Spleen (tissue), 11 donors: Measurements from ENCODE around the gene GUK1. TPM values are rescaled to one million over a fixed set of nuclear protein-coding genes. Genes with fewer than 3 reads are reported as not detected.

Experiments
- DNase-seq: peaks from one replicate; pipeline ENCODE4 v3.0.0-alpha.2; 2020
- H3K27ac ChIP-seq, 8 donors: fragments of 200-600 bp; sonication (generic) in 7 of 8; 1 replicate in 4 of 8; 2 replicates in 4 of 8; pipeline versions ENCODE4 v1.5.0 to v1.8.0; 2016 to 2021; ENCODE audit warnings: inconsistent platforms in 4 of 8, mild to moderate bottlenecking in 4 of 8, moderate library complexity in 1 of 8
- H3K27me3 ChIP-seq, 7 donors: fragments of 200-600 bp; sonication (generic) in 6 of 7; replicated peaks in 1 of 7; 1 replicate in 4 of 7; 2 replicates in 3 of 7; pipeline versions ENCODE4 v1.5.0 to v1.8.0; 2016 to 2021; ENCODE audit warnings: inconsistent platforms in 3 of 7, mild to moderate bottlenecking in 1 of 7
- H3K36me3 ChIP-seq, 6 donors: fragments of 200-600 bp; sonication (generic) in 5 of 6; 1 replicate in 4 of 6; 2 replicates in 2 of 6; pipeline versions ENCODE4 v1.5.0 to v1.8.0; 2016 to 2021; ENCODE audit warnings: inconsistent platforms in 2 of 6
- H3K4me1 ChIP-seq, 6 donors: fragments of 200-600 bp; sonication (generic) in 5 of 6; 1 replicate in 3 of 6; 2 replicates in 3 of 6; pipeline versions ENCODE4 v1.5.0 to v1.8.0; 2016 to 2021; ENCODE audit warnings: inconsistent platforms in 3 of 6
- H3K4me3 ChIP-seq, 8 donors: fragments of 200-600 bp; sonication (generic) in 7 of 8; 1 replicate in 4 of 8; 2 replicates in 4 of 8; pipeline versions ENCODE4 v1.5.0 to v1.8.0; 2016 to 2021; ENCODE audit warnings: inconsistent platforms in 4 of 8, mild to moderate bottlenecking in 4 of 8, moderate library complexity in 2 of 8
- H3K9me3 ChIP-seq, 8 donors: fragments of 200-600 bp; sonication (generic) in 7 of 8; 1 replicate in 4 of 8; 2 replicates in 4 of 8; pipeline versions ENCODE4 v1.5.0 to v1.8.0; 2016 to 2021; ENCODE audit warnings: inconsistent platforms in 4 of 8
- POLR2A ChIP-seq, 3 donors: fragments of 450-650 bp; IDR thresholded peaks; one replicate each; pipeline ENCODE4 v1.5.1; 2017; ENCODE audit warnings: antibody characterized with exemption in 3 of 3, mild to moderate bottlenecking in 1 of 3
- POLR2AphosphoS5 ChIP-seq, 3 donors: sonication (generic); formaldehyde crosslinking; IDR thresholded peaks; one replicate each; pipeline ENCODE4 v1.5.1; 2017; ENCODE audit warnings: antibody characterized with exemption in 3 of 3
- WGBS, 5 donors: extraction: QIAGEN DNeasy Blood & Tissue Kit in 3 of 5; methylation state at CpG; one replicate each; pipeline versions ENCODE4 v1.1.5 to v1.1.7; 2013 to 2018; 5-methylcytosine and 5-hydroxymethylcytosine counted together
- intact Hi-C: fragments of 100-400 bp; cut with DNase I; formaldehyde crosslinking; loops from one replicate; pipeline ENCODE4 v1.15.0; 2023; ENCODE audit warnings: low total_unique reads
- polyA plus RNA-seq, 3 donors: library from polyadenylated mRNA; stranded (reverse); fragments of 200-250 nt; gene quantifications; one replicate each; pipeline ENCODE4 v1.2.1, GENCODE V29; 2013
- total RNA-seq, 7 donors: library from RNA; depleted of rRNA in 3 of 7; stranded (reverse); fragments of >200 nt in 3 of 7; fragmentation: NEBNext Ultra II Directional in 4 of 7; extraction: Animal tissue kit (Norgen Biotek cat#: 25700) in 4 of 7; gene quantifications; one replicate each; pipeline versions ENCODE4 v1.1.0 to v1.2.1, GENCODE V29; 2016 to 2021
- TF ChIP-seq, protein P1 (sequence below), 11 experiments: fragments of 200-600 bp in 7 of 11; fragments of 450-650 bp in 4 of 11; sonication (generic) in 4 of 11; IDR thresholded peaks in 8 of 11; conservative IDR thresholded peaks in 3 of 11; 1 replicate in 7 of 11; 2 replicates in 4 of 11; pipeline versions ENCODE4 v1.4.0 to v1.8.0; 2016 to 2021; ENCODE audit warnings: antibody characterized with exemption in 11 of 11, inconsistent platforms in 4 of 11, mild to moderate bottlenecking in 1 of 11
- donor health status: healthy with polysubstance abuse.
- donor health status: DM: no; HTN: no; CAD: no; lungs with moderate emphysema.
- donor health status: DM: no; HTN: no; CAD: no.
- donor health status: Bipolar disorder and iron deficiency.
- donor health status: healthy.
- donor health status: DM: no; HTN: no; CAD: no.
- donor health status: DM: yes; HTN: yes; CAD: no.

Gene GUK1
- total and polyA plus RNA-seq, 10 donors = 167 to 499 (median 199) TPM

DNA sequence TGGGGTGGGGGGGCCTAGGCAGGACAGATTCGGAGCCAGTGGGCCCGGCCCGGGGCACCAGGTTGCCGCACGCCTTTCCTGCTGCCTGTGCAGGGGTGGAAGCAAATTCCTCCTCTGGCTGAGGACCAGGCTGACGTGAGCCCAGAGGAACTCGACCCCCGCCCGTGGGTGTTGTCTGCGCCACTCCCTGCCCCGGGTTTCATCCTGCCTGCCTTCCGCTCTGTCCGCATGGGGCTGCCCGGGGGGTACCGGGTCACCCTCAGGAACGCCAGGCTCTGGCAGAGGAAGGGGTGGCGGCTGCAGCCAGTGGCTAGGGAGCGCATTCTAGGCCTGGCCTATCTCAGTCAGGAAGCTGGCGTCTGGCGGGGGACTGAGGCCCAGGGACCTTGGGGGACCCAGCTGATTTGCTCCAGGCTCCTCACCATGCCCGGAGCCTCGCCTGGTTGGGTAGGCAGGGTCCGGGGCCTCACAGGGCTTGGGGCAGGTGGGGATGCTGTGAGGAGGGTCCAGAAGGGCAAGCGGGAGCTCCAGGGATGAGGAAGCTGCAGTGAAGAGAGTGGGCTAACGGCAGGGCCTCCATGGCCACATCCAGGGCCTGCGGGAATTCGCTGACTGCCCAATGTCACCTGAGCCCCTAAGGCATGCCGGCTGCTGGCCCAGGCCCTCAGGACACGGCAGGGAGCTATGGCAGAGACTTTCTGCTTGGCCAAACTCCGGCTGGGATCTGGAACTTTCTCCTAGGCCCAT, 23.1 kb downstream of the GUK1 start:
- TF ChIP-seq, protein P1, sequence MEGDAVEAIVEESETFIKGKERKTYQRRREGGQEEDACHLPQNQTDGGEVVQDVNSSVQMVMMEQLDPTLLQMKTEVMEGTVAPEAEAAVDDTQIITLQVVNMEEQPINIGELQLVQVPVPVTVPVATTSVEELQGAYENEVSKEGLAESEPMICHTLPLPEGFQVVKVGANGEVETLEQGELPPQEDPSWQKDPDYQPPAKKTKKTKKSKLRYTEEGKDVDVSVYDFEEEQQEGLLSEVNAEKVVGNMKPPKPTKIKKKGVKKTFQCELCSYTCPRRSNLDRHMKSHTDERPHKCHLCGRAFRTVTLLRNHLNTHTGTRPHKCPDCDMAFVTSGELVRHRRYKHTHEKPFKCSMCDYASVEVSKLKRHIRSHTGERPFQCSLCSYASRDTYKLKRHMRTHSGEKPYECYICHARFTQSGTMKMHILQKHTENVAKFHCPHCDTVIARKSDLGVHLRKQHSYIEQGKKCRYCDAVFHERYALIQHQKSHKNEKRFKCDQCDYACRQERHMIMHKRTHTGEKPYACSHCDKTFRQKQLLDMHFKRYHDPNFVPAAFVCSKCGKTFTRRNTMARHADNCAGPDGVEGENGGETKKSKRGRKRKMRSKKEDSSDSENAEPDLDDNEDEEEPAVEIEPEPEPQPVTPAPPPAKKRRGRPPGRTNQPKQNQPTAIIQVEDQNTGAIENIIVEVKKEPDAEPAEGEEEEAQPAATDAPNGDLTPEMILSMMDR (IDR thresholded peaks at IDR 0.05 in 8 of 11, conservative IDR thresholded peaks at IDR 0.05 in 3 of 11) = no peak
- no peak for TF ChIP-seq POLR2A (IDR thresholded peaks at IDR 0.05)
- TF ChIP-seq POLR2AphosphoS5 (IDR thresholded peaks at IDR 0.05) = peak; percentile 60 to 81 (median 77)
- H3K4me1 ChIP-seq = peaks cover 19 to 60% (median 39%) of the 10 kb centered on the region in 6 donors
- intact Hi-C loops = no loop called here
- H3K36me3 ChIP-seq = peaks cover 0 to 4% (median 0%) of the 10 kb centered on the region in 6 donors
- DNase-seq = peak; percentile 87
- peak overlapping the region; percentile 28 to 100 (median 78) for H3K27ac ChIP-seq
- H3K4me3 ChIP-seq = no peak overlapping the region
- H3K9me3 ChIP-seq = no peaks in the 10 kb centered on the region
- peaks cover 0 to 22% (median 0%) of the 10 kb centered on the region in 7 donors for H3K27me3 ChIP-seq
- 38 to 71% (median 43%) methylated on average over 9 to 30 of the region's 30 CpGs for WGBS, 5 donors

DNA sequence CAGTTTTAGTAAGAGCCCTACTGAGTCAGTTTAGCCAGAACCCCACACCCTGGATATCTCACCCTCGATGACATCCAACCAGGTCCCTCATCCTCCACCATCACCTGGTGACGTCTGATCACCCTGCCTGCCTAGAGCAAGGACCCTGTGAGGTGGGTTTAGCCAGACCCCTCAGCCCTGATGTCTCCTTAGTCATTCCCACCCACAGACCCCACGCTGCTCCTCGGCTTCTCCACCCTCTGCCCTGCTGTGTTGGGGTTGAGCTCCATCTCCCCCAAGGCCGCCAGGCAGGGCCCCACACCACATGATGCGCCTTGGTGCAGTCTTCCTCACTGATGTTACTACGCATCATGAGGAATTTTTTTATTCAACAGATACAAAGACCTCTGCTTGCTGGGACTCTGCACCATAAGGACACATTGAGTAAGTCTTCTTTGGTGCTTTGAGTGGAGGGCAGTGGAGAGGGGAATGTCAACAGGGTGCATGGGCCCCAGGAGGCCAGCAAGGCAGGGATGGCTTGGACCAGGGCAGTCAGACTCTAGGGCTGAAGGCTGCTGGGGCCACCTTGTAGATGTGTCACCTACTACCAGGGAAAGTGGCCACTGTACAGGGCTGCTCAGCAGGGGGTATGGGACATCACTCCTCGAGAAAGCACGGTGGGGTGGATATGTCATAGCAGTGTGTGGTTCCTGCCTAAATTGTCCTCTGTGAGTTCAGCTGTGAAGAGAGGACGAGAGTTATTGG, 23.9 kb downstream of the GUK1 start:
- TF ChIP-seq POLR2AphosphoS5 (IDR thresholded peaks at IDR 0.05) = no peak
- intact Hi-C loops = no loop called here
- Histone ChIP-seq H3K36me3 (peaks cover 0 to 11% (median 0%) of the 10 kb centered on the region in 6 donors), H3K27ac (peak overlapping the region in 7 of 8 donors; percentile 67 to 100 (median 100)), H3K27me3 (peaks cover 0 to 19% (median 0%) of the 10 kb centered on the region in 7 donors), H3K9me3 (no peaks in the 10 kb centered on the region), H3K4me3 (no peak overlapping the region), H3K4me1 (peaks cover 19 to 66% (median 39%) of the 10 kb centered on the region in 6 donors)
- 90 to 96% (median 91%) methylated on average over 10 of the region's 10 CpGs for WGBS, 5 donors
- peak; percentile 77 for DNase-seq

DNA sequence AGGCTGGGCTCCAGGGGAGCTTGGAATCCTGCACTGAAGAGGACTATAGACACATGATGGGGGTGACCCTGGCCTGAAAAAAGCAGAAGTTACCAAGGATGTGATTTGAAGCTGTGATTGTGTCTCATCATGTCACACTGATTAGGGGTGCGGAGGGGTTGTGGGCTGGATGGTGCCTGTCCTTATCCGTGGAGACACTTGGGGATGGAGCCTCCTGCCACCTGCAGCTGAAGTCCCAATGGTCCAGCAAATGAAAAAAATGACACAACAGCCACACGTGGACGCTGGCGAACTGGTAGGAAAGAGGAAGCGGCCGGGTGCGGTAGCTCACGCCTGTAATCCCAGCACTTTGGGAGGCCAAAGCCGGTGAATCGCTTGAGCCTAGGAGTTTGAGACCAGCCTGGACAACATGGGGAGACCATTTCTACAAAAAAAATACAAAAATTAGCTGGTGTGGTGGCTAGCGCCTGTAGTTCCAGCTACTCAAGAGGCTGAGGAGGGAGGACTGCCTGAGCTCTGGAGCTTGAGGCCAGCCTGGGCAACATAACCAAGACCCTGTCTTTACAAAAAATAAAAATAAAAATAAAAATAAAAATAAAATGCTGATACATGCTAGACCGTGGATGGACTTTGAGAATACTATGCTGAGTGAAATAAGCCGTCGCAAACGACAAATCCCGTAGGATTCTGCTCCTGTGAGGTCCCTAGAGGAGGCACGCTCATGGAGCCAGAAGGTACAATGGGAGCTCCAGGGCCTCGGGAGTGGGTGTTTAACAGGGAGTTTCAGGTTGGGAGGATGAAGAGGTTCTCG, 24.7 kb downstream of the GUK1 start:
- no peaks in the 10 kb centered on the region for H3K9me3 ChIP-seq
- no peak for TF ChIP-seq POLR2AphosphoS5 (IDR thresholded peaks at IDR 0.05)
- no peak for TF ChIP-seq POLR2A (IDR thresholded peaks at IDR 0.05)
- TF ChIP-seq, protein P1 (IDR thresholded peaks at IDR 0.05 in 8 of 11, conservative IDR thresholded peaks at IDR 0.05 in 3 of 11) = no peak
- H3K27ac ChIP-seq = peak overlapping the region; percentile 89 to 100 (median 100)
- H3K4me1 ChIP-seq = peaks cover 19 to 70% (median 39%) of the 10 kb centered on the region in 6 donors
- H3K4me3 ChIP-seq = peak overlapping the region; percentile 22 to 78 (median 60)
- intact Hi-C loops = no loop called here
- peaks cover 0 to 17% (median 0%) of the 10 kb centered on the region in 7 donors for H3K27me3 ChIP-seq
- H3K36me3 ChIP-seq = peaks cover 0 to 13% (median 0%) of the 10 kb centered on the region in 6 donors
- peak; percentile 85 for DNase-seq
- 36 to 51% (median 45%) methylated on average over 20 of the region's 20 CpGs for WGBS, 5 donors
